ENCODE data around the gene SLC4A3.

Gene SLC4A3

DNA sequence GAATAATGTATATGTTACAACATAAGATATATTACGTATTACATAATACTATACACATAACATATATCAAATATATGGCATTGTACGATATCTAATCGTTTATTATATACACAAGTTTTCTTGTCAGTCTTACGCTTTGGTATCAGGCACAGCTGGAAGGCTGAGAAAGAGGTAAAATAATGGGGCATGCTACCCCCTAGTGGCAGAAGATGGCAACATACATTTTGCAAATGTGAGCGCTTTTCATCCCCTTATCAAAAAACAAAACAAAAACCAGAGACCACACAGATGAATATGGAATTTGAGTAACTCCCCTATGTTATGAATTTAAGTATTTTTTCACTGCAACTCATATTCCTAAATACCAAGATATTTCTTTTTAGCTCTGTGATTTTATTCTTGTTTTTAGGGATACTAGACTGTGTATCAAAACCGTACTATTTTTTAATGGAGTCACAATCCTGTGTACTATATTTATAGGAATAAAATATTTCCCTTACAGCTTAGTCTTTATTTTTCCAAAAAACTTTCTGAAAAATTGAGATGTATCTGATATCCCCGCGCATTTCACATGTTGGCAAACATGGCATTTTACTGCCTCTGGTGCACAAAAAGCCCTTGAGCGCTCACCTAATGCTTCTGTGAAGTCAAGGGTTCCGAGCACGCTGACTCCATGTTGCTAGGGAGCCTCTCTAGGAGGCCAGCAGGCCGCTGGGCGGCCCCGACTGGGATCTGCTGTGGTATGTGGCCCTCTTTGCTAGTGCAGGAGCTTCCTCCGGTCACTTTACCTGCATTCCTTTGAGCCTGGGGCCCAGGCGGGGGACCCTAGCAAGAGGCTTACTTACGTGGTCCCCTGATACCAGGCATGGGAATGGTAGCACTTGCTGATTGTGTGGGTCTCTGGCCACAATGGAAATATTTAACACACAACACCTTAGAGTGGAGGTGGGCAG lies 62.5 kb downstream of the SLC4A3 start:
- TF ChIP-seq EZH2 (IDR thresholded peaks at IDR 0.05; ENCODE audit: borderline replicate concordance, low read length): no peak
- TF ChIP-seq, protein P1, sequence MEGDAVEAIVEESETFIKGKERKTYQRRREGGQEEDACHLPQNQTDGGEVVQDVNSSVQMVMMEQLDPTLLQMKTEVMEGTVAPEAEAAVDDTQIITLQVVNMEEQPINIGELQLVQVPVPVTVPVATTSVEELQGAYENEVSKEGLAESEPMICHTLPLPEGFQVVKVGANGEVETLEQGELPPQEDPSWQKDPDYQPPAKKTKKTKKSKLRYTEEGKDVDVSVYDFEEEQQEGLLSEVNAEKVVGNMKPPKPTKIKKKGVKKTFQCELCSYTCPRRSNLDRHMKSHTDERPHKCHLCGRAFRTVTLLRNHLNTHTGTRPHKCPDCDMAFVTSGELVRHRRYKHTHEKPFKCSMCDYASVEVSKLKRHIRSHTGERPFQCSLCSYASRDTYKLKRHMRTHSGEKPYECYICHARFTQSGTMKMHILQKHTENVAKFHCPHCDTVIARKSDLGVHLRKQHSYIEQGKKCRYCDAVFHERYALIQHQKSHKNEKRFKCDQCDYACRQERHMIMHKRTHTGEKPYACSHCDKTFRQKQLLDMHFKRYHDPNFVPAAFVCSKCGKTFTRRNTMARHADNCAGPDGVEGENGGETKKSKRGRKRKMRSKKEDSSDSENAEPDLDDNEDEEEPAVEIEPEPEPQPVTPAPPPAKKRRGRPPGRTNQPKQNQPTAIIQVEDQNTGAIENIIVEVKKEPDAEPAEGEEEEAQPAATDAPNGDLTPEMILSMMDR (IDR thresholded peaks at IDR 0.05; ENCODE audit: low read length): peak; percentile 50
- no peaks in the 10 kb centered on the region for H3K9me2 ChIP-seq (ENCODE audit: low read depth, low read length)
- H2AFZ ChIP-seq (ENCODE audit: low read length): no peak overlapping the region
- no peaks in the 10 kb centered on the region for H3F3A ChIP-seq (ENCODE audit: insufficient read depth, low read length)
- no peaks in the 10 kb centered on the region for H3K79me2 ChIP-seq (ENCODE audit: insufficient read depth, low read length)
- H3K27me3 ChIP-seq (ENCODE audit: insufficient read depth, low read length): no peaks in the 10 kb centered on the region
- no peak overlapping the region for H3K27ac ChIP-seq (ENCODE audit: low read depth, low read length, poor library complexity, severe bottlenecking)
- peaks cover 6% of the 10 kb centered on the region for H3K4me1 ChIP-seq (ENCODE audit: insufficient read depth, low read length, severe bottlenecking)
- H3K4me3 ChIP-seq (ENCODE audit: low read depth, low read length, poor library complexity, severe bottlenecking): no peak overlapping the region
- no peaks in the 10 kb centered on the region for H3K36me3 ChIP-seq (ENCODE audit: insufficient read depth, low read length)
- H3K4me2 ChIP-seq (ENCODE audit: low read length): no peak overlapping the region
- no peak overlapping the region for H3K9ac ChIP-seq (ENCODE audit: low read length)
- no peaks in the 10 kb centered on the region for H3K9me3 ChIP-seq (ENCODE audit: low read length)
- no peaks in the 10 kb centered on the region for H4K20me1 ChIP-seq (ENCODE audit: insufficient read depth, low read length)

DNA sequence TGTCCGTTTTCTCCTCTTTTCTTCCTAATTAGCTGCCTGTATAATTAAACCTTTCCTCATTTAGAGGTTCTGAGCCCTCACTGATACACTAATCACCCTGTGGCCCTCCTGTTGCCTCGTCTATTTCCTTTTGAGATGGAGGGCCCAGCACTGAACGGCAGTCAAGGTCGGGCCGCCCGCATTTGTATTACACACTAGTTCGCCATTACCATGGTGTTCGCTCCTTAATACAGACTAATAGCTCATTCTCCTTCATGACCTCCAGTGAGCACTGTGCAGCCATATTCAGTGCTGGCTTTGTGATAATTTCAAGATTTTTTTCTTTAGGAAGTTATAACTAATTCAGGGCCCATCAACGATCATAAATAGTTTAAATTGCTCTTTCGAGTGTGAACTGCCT lies 64.1 kb downstream of the SLC4A3 start:
- H3K4me2 ChIP-seq (ENCODE audit: low read length): no peak overlapping the region
- H3K9me3 ChIP-seq (ENCODE audit: low read length): no peaks in the 10 kb centered on the region
- H3K9ac ChIP-seq (ENCODE audit: low read length): no peak overlapping the region
- H3K27me3 ChIP-seq (ENCODE audit: insufficient read depth, low read length): 0 out of 2 replicates have a peak, but pooled peaks cover 3% of the 10 kb centered on the region
- no peaks in the 10 kb centered on the region for H3K4me1 ChIP-seq (ENCODE audit: insufficient read depth, low read length, severe bottlenecking)
- H2AFZ ChIP-seq (ENCODE audit: low read length): no peak overlapping the region
- H3K4me3 ChIP-seq (ENCODE audit: low read depth, low read length, poor library complexity, severe bottlenecking): no peak overlapping the region
- H3K9me2 ChIP-seq (ENCODE audit: low read depth, low read length): no peaks in the 10 kb centered on the region
- no peaks in the 10 kb centered on the region for H3K79me2 ChIP-seq (ENCODE audit: insufficient read depth, low read length)
- no peaks in the 10 kb centered on the region for H3K36me3 ChIP-seq (ENCODE audit: insufficient read depth, low read length)
- H4K20me1 ChIP-seq (ENCODE audit: insufficient read depth, low read length): no peaks in the 10 kb centered on the region
- no peaks in the 10 kb centered on the region for H3F3A ChIP-seq (ENCODE audit: insufficient read depth, low read length)
- TF ChIP-seq, protein P1 (IDR thresholded peaks at IDR 0.05; ENCODE audit: low read length): no peak
- TF ChIP-seq EZH2 (IDR thresholded peaks at IDR 0.05; ENCODE audit: borderline replicate concordance, low read length): no peak
- H3K27ac ChIP-seq (ENCODE audit: low read depth, low read length, poor library complexity, severe bottlenecking): no peak overlapping the region

Measured in OCI-LY1 (cell line).